Liver (tissue), 9 donors: Measurements from ENCODE around the gene SERPINB8. TPM values are rescaled to one million over a fixed set of nuclear protein-coding genes. Genes with fewer than 3 reads are reported as not detected.
A peak's percentile ranks its signal among the peaks of the same experiment; 100 is the strongest.

Experiments
- DNase-seq: peaks from one replicate; pipeline ENCODE4 v3.0.0-alpha.2; 2017; ENCODE audit warnings: low spot score
- H3K27ac ChIP-seq, 2 donors: one replicate each; pipeline ENCODE4 v1.7.0; 2013; ENCODE audit warnings: inconsistent platforms in 2 of 2, low read length in 2 of 2, control low read depth in 1 of 2, low read depth in 1 of 2, mild to moderate bottlenecking in 1 of 2
- H3K27me3 ChIP-seq, 4 donors: one replicate each; pipeline versions ENCODE4 v1.6.1 to v1.7.0; 2013; ENCODE audit warnings: low read length in 3 of 4, inconsistent platforms in 1 of 4, mild to moderate bottlenecking in 1 of 4, moderate library complexity in 1 of 4; ENCODE audit not compliant: control insufficient read depth in 4 of 4, insufficient read depth in 4 of 4
- H3K36me3 ChIP-seq, 4 donors: one replicate each; pipeline versions ENCODE4 v1.6.1 to v1.7.0; 2013; ENCODE audit warnings: low read length in 3 of 4, mild to moderate bottlenecking in 3 of 4, low read depth in 1 of 4, moderate library complexity in 1 of 4; ENCODE audit not compliant: control insufficient read depth in 4 of 4, insufficient read depth in 3 of 4
- H3K4me1 ChIP-seq, 4 donors: one replicate each; pipeline versions ENCODE4 v1.6.1 to v1.7.0; 2013; ENCODE audit warnings: low read length in 3 of 4, mild to moderate bottlenecking in 3 of 4, moderate library complexity in 1 of 4; ENCODE audit not compliant: control insufficient read depth in 4 of 4, insufficient read depth in 4 of 4
- H3K4me3 ChIP-seq, 3 donors: one replicate each; pipeline versions ENCODE4 v1.6.1 to v1.7.0; 2013; ENCODE audit warnings: low read length in 3 of 3, control low read depth in 1 of 3, low read depth in 1 of 3, mild to moderate bottlenecking in 1 of 3
- H3K9ac ChIP-seq, 2 donors: one replicate each; pipeline ENCODE4 v1.7.0; 2013; ENCODE audit warnings: low read length in 2 of 2, mild to moderate bottlenecking in 2 of 2, moderate library complexity in 2 of 2, control low read depth in 1 of 2, low read depth in 1 of 2
- H3K9me3 ChIP-seq, 4 donors: one replicate each; pipeline versions ENCODE4 v1.6.1 to v1.7.0; 2013; ENCODE audit warnings: low read length in 3 of 4; ENCODE audit not compliant: control insufficient read depth in 4 of 4
- EGR1 ChIP-seq, 2 donors: IDR thresholded peaks; 2 replicates each; pipeline ENCODE4 v1.6.1; 2016 to 2018; ENCODE audit warnings: antibody characterized with exemption in 2 of 2, low read depth in 2 of 2
- FOXA1 ChIP-seq: IDR thresholded peaks from 2 replicates; pipeline ENCODE4 v1.6.1; 2016; ENCODE audit warnings: antibody characterized with exemption
- FOXA2 ChIP-seq: IDR thresholded peaks from 2 replicates; pipeline ENCODE4 v1.6.1; 2016; ENCODE audit warnings: antibody characterized with exemption
- HNF4A ChIP-seq, 2 donors: conservative IDR thresholded peaks; 2 replicates each; pipeline ENCODE4 v1.6.1; 2016; ENCODE audit warnings: antibody characterized with exemption in 2 of 2, mild to moderate bottlenecking in 2 of 2
- HNF4G ChIP-seq: IDR thresholded peaks from 2 replicates; pipeline ENCODE4 v1.6.1; 2016; ENCODE audit warnings: antibody characterized with exemption
- JUND ChIP-seq, 2 donors: IDR thresholded peaks; 2 replicates each; pipeline ENCODE4 v1.6.1; 2016; ENCODE audit warnings: antibody characterized with exemption in 2 of 2
- RAD21 ChIP-seq, 2 donors: IDR thresholded peaks; 2 replicates each; pipeline ENCODE4 v1.6.1; 2016; ENCODE audit warnings: antibody characterized with exemption in 2 of 2, mild to moderate bottlenecking in 2 of 2
- REST ChIP-seq: IDR thresholded peaks from 2 replicates; pipeline ENCODE4 v1.6.1; 2016; ENCODE audit warnings: antibody characterized with exemption, mild to moderate bottlenecking
- RXRA ChIP-seq, 2 donors: IDR thresholded peaks; 2 replicates each; pipeline ENCODE4 v1.6.1; 2017 to 2018; ENCODE audit warnings: antibody characterized with exemption in 2 of 2, mild to moderate bottlenecking in 1 of 2
- SP1 ChIP-seq: IDR thresholded peaks from 2 replicates; pipeline ENCODE4 v1.6.1; 2018; ENCODE audit warnings: antibody characterized with exemption, mild to moderate bottlenecking
- TAF1 ChIP-seq: conservative IDR thresholded peaks from 2 replicates; pipeline ENCODE4 v1.6.1; 2016; ENCODE audit warnings: antibody characterized with exemption, mild to moderate bottlenecking
- YY1 ChIP-seq: IDR thresholded peaks from 2 replicates; pipeline ENCODE4 v1.6.1; 2016; ENCODE audit warnings: antibody characterized with exemption, mild to moderate bottlenecking
- WGBS: extraction: QIAGEN DNeasy Blood & Tissue Kit; methylation state at CpG from one replicate; pipeline ENCODE4 v1.1.7; 2013; 5-methylcytosine and 5-hydroxymethylcytosine counted together
- polyA plus RNA-seq, 2 donors: library from polyadenylated mRNA; stranded (reverse) in 1 of 2; unstranded in 1 of 2; fragments of 200-250 nt in 1 of 2; fragments of >200 nt in 1 of 2; fragmentation: Nextera tagmentation in 1 of 2; extraction: Ambion mirVana in 1 of 2; gene quantifications; one replicate each; pipeline versions ENCODE4 v1.2.1 to v1.2.3, GENCODE V29; 2013 to 2015
- total RNA-seq, 2 donors: library from RNA; depleted of rRNA; stranded (reverse); fragments of >200 nt; gene quantifications; one replicate each; pipeline ENCODE4 v1.2.3, GENCODE V29; 2014
- donor health status: healthy.
- donor health status: healthy.
- donor health status: healthy.
- donor health status: healthy.
- donor health status: healthy.

SERPINB8 gene
- total and polyA plus RNA-seq, 4 donors = 2.5 to 8.6 (median 6.7) TPM

- Histone ChIP-seq H3K9ac (peak overlapping the region in 1 of 2 donors; percentile 3), H3K27me3 (no peaks in the 10 kb centered on the region), H3K27ac (peak overlapping the region; percentile 16 to 55), H3K4me1 (peaks cover 7 to 31% (median 23%) of the 10 kb centered on the region in 4 donors), H3K4me3 (no peak overlapping the region), H3K36me3 (no peaks in the 10 kb centered on the region), H3K9me3 (no peaks in the 10 kb centered on the region)
- DNase-seq = no peak
- TF ChIP-seq RAD21 (IDR thresholded peaks at IDR 0.05) (peak in 1 of 2 donors; percentile 24), YY1 (peak; percentile 33), HNF4A (conservative IDR thresholded peaks at IDR 0.05) (peak; percentile 92 to 95), EGR1 (IDR thresholded peaks at IDR 0.05; ENCODE audit: low read depth in 2 of 2) (no peak), REST (peak; percentile 65), SP1 (peak; percentile 94), HNF4G (peak; percentile 76), FOXA2 (peak; percentile 18), JUND (IDR thresholded peaks at IDR 0.05) (peak; percentile 58 to 65), TAF1 (no peak), RXRA (IDR thresholded peaks at IDR 0.05) (peak; percentile 60 to 64), FOXA1 (no peak)
These were observed 5.0 kb upstream of the SERPINB8 start for GRCh38 chr18:63964908-63965307.

GRCh38 chr18:63965716-63966330, 4.1 kb upstream of the SERPINB8 start:
- WGBS = 47% methylated on average over 5 of the region's 5 CpGs
- no peak for DNase-seq

GRCh38 chr18:63970809-63971205, 926 bp downstream of the SERPINB8 start:
- Histone ChIP-seq H3K4me1 (peaks cover 2 to 26% (median 17%) of the 10 kb centered on the region in 4 donors), H3K9me3 (no peaks in the 10 kb centered on the region), H3K9ac (peak overlapping the region; percentile 33 to 82), H3K27ac (peak overlapping the region; percentile 97 to 99), H3K4me3 (peak overlapping the region; percentile 74 to 90 (median 77)), H3K36me3 (no peaks in the 10 kb centered on the region), H3K27me3 (no peaks in the 10 kb centered on the region)
- WGBS = 36% methylated on average over 18 of the region's 18 CpGs
- no peak for TF ChIP-seq TAF1
- TF ChIP-seq HNF4A (conservative IDR thresholded peaks at IDR 0.05) = no peak
- DNase-seq = no peak

More at GRCh38 chr18:63965716-63966330, 4.1 kb upstream of the SERPINB8 start:
- peak; percentile 64 for TF ChIP-seq SP1
- peak; percentile 53 to 75 for TF ChIP-seq HNF4A (conservative IDR thresholded peaks at IDR 0.05)
- TF ChIP-seq EGR1 (IDR thresholded peaks at IDR 0.05; ENCODE audit: low read depth in 2 of 2) = no peak
- TF ChIP-seq RXRA (IDR thresholded peaks at IDR 0.05) = peak; percentile 84 to 93
- H3K27ac ChIP-seq = peak overlapping the region; percentile 36 to 55
- H3K36me3 ChIP-seq = no peaks in the 10 kb centered on the region
- peak overlapping the region in 1 of 2 donors; percentile 3 for H3K9ac ChIP-seq
- no peaks in the 10 kb centered on the region for H3K27me3 ChIP-seq
- peaks cover 8 to 31% (median 24%) of the 10 kb centered on the region in 4 donors for H3K4me1 ChIP-seq
- no peak overlapping the region for H3K4me3 ChIP-seq
- H3K9me3 ChIP-seq = no peaks in the 10 kb centered on the region
